Loucy (cell line): ENCODE results near the gene SH3BP1.

Experiments used
- H2AFZ ChIP-seq: fragments of 200-600 bp; sonication (generic); 2 replicates; pipeline ENCODE4 v1.6.0; 2016; ENCODE audit warnings: antibody characterized with exemption, mild to moderate bottlenecking, low read length, moderate library complexity
- H3F3A ChIP-seq: fragments of 200-600 bp; 2 replicates; pipeline ENCODE4 v1.6.0; 2016; ENCODE audit warnings: antibody characterized with exemption, low read depth, mild to moderate bottlenecking
- H3K27me3 ChIP-seq: fragments of 200-600 bp; sonication (generic); 2 replicates; pipeline ENCODE4 v1.6.1; 2014; ENCODE audit warnings: low read length, mild to moderate bottlenecking; ENCODE audit not compliant: insufficient read depth, poor library complexity, severe bottlenecking
- H3K36me3 ChIP-seq: fragments of 200-600 bp; sonication (generic); 2 replicates; pipeline ENCODE4 v1.6.1; 2016; ENCODE audit warnings: low read length; ENCODE audit not compliant: insufficient read depth
- H3K4me1 ChIP-seq: fragments of 200-600 bp; sonication (generic); 2 replicates; pipeline ENCODE4 v1.5.1; 2014; ENCODE audit warnings: low read length, mild to moderate bottlenecking; ENCODE audit not compliant: insufficient read depth, poor library complexity, severe bottlenecking
- H3K4me2 ChIP-seq: fragments of 200-600 bp; sonication (generic); 2 replicates; pipeline ENCODE4 v1.6.0; 2014; ENCODE audit warnings: antibody characterized with exemption, low read length, low read depth, mild to moderate bottlenecking; ENCODE audit not compliant: poor library complexity, severe bottlenecking
- H3K4me3 ChIP-seq: fragments of 200-600 bp; sonication (generic); 2 replicates; pipeline ENCODE4 v1.5.1; 2014; ENCODE audit warnings: low read length, mild to moderate bottlenecking, mixed read lengths; ENCODE audit not compliant: poor library complexity, severe bottlenecking
- H3K79me2 ChIP-seq: fragments of 200-600 bp; sonication (generic); 2 replicates; pipeline ENCODE4 v1.6.1; 2014; ENCODE audit warnings: low read length; ENCODE audit not compliant: insufficient read depth
- H3K9ac ChIP-seq: fragments of 200-600 bp; sonication (generic); 2 replicates; pipeline ENCODE4 v1.6.0; 2014; ENCODE audit warnings: mild to moderate bottlenecking, low read depth, low read length, moderate library complexity; ENCODE audit not compliant: poor library complexity, severe bottlenecking
- H3K9me2 ChIP-seq: fragments of 200-600 bp; sonication (generic); replicated peaks from 2 replicates; pipeline ENCODE4 v1.6.1; 2016; ENCODE audit warnings: low read depth, low read length, mixed read lengths
- H3K9me3 ChIP-seq: fragments of 200-600 bp; sonication (generic); 2 replicates; pipeline ENCODE4 v1.6.1; 2014; ENCODE audit warnings: mild to moderate bottlenecking, antibody characterized with exemption, low read length, low read depth; ENCODE audit not compliant: insufficient read depth
- H4K20me1 ChIP-seq: fragments of 200-600 bp; sonication (generic); 2 replicates; pipeline ENCODE4 v1.6.0; 2014; ENCODE audit warnings: antibody characterized with exemption, low read length, mild to moderate bottlenecking; ENCODE audit not compliant: insufficient read depth, poor library complexity, severe bottlenecking
- CTCF ChIP-seq: fragments of 200-600 bp; sonication (generic); conservative IDR thresholded peaks from 2 replicates; pipeline ENCODE4 v1.5.1; 2014; ENCODE audit warnings: mild to moderate bottlenecking, antibody characterized with exemption, low read length
- EZH2phosphoT487 ChIP-seq: fragments of 200-600 bp; IDR thresholded peaks from 2 replicates; pipeline ENCODE4 v1.6.1; 2018; ENCODE audit warnings: antibody characterized with exemption, mild to moderate bottlenecking, moderate library complexity, borderline replicate concordance

SH3BP1 gene

GRCh38 chr22:37638391-37639069 is 939 bp upstream of the SH3BP1 start:
- Histone ChIP-seq H3K27me3 (no peaks in the 10 kb centered on the region), H4K20me1 (peaks cover 19% of the 10 kb centered on the region), H3K4me1 (peaks cover 74% of the 10 kb centered on the region), H2AFZ (no peak overlapping the region), H3K9ac (peak overlapping the region; percentile 94), H3F3A (peaks cover 16% of the 10 kb centered on the region), H3K79me2 (peaks cover 45% of the 10 kb centered on the region), H3K9me2 (no peaks in the 10 kb centered on the region), H3K4me2 (peak overlapping the region; percentile 98), H3K9me3 (no peaks in the 10 kb centered on the region), H3K4me3 (peak overlapping the region; percentile 89), H3K36me3 (no peaks in the 10 kb centered on the region)
- no peak for TF ChIP-seq CTCF
- no peak for TF ChIP-seq EZH2phosphoT487

- TF ChIP-seq EZH2phosphoT487 = no peak
- TF ChIP-seq CTCF = no peak
- H3K27me3 ChIP-seq = no peaks in the 10 kb centered on the region
- peaks cover 10% of the 10 kb centered on the region; the same call in 1 of the 2 replicates for H3K36me3 ChIP-seq
- no peaks in the 10 kb centered on the region for H3K9me3 ChIP-seq
- peaks cover 63% of the 10 kb centered on the region for H3K4me1 ChIP-seq
- peaks cover 47% of the 10 kb centered on the region for H3K79me2 ChIP-seq
- peak overlapping the region; percentile 98 for H3K4me2 ChIP-seq
- H2AFZ ChIP-seq = peak overlapping the region; percentile 72; the same call in 1 of the 2 replicates
- H3K9ac ChIP-seq = peak overlapping the region; percentile 94
- H3K4me3 ChIP-seq = peak overlapping the region; percentile 89
- peaks cover 22% of the 10 kb centered on the region for H4K20me1 ChIP-seq
- peaks cover 9% of the 10 kb centered on the region for H3F3A ChIP-seq
- H3K9me2 ChIP-seq = no peaks in the 10 kb centered on the region
Observed at GRCh38 chr22:37639771-37640590, 512 bp downstream of the SH3BP1 start.

- Histone ChIP-seq H3K27me3 (no peaks in the 10 kb centered on the region), H3K9ac (peak overlapping the region; percentile 94), H3K4me3 (peak overlapping the region; percentile 89), H3K9me2 (no peaks in the 10 kb centered on the region), H3K9me3 (no peaks in the 10 kb centered on the region), H4K20me1 (peaks cover 22% of the 10 kb centered on the region), H3K4me1 (peaks cover 54% of the 10 kb centered on the region), H2AFZ (no peak overlapping the region), H3K36me3 (peaks cover 16% of the 10 kb centered on the region; the same call in 1 of the 2 replicates), H3K79me2 (peaks cover 47% of the 10 kb centered on the region), H3F3A (peaks cover 9% of the 10 kb centered on the region), H3K4me2 (peak overlapping the region; percentile 98)
- TF ChIP-seq CTCF (no peak), EZH2phosphoT487 (no peak)
Observed at GRCh38 chr22:37640591-37641560, 1.4 kb downstream of the SH3BP1 start.
